ENCODE measurements around the gene BNIP5.

Gene BNIP5

GRCh38 chr6:36320475-36320874 lies 16.2 kb downstream of the BNIP5 start:
- DNase-seq = no peak

- DNase-seq = no peak
Measured at GRCh38 chr6:36319821-36320220, 16.9 kb downstream of the BNIP5 start.

GRCh38 chr6:36319436-36319762 lies 17.3 kb downstream of the BNIP5 start:
- no peak for DNase-seq

GRCh38 chr6:36318690-36319435 lies 17.8 kb downstream of the BNIP5 start:
- DNase-seq = no peak

- no peak for DNase-seq
Measured at GRCh38 chr6:36317623-36318022, 19.1 kb downstream of the BNIP5 start.

- no peak for DNase-seq
Measured at GRCh38 chr6:36315921-36316320, 20.8 kb downstream of the BNIP5 start.

GRCh38 chr6:36314221-36315014 lies 22.3 kb downstream of the BNIP5 start:
- no peak for DNase-seq

- no peak for DNase-seq
Measured at GRCh38 chr6:36313649-36313936, 23.1 kb downstream of the BNIP5 start.

- peak; percentile 43 for DNase-seq
Measured at GRCh38 chr6:36312854-36313648, 23.6 kb downstream of the BNIP5 start.

GRCh38 chr6:36309900-36310299 lies 26.8 kb downstream of the BNIP5 start:
- DNase-seq = no peak

GRCh38 chr6:36309203-36309602 lies 27.5 kb downstream of the BNIP5 start:
- DNase-seq = no peak

GRCh38 chr6:36308514-36308913 lies 28.2 kb downstream of the BNIP5 start:
- DNase-seq = no peak

- no peak for DNase-seq
Measured at GRCh38 chr6:36306375-36306774, 30.3 kb downstream of the BNIP5 start.

- DNase-seq = no peak
Measured at GRCh38 chr6:36305885-36306284, 30.8 kb downstream of the BNIP5 start.

- peak; percentile 94 for DNase-seq
Measured at GRCh38 chr6:36302227-36302976, 34.3 kb downstream of the BNIP5 start.

GRCh38 chr6:36301781-36302180 lies 34.9 kb downstream of the BNIP5 start:
- no peak for DNase-seq

- DNase-seq = no peak
Measured at GRCh38 chr6:36301085-36301658, 35.5 kb downstream of the BNIP5 start.

GRCh38 chr6:36298027-36298426 lies 38.7 kb downstream of the BNIP5 start:
- DNase-seq = no peak

GRCh38 chr6:36297511-36297910 lies 39.2 kb downstream of the BNIP5 start:
- DNase-seq = no peak

GRCh38 chr6:36297051-36297450 lies 39.6 kb downstream of the BNIP5 start:
- DNase-seq = peak; percentile 55

GRCh38 chr6:36296240-36296639 lies 40.4 kb downstream of the BNIP5 start:
- DNase-seq = peak; percentile 49

GRCh38 chr6:36292170-36292569 lies 44.5 kb downstream of the BNIP5 start:
- DNase-seq = no peak

All from suppressor macrophage treated with lipopolysaccharide for 4 hours (primary cell).